Sigmoid colon (tissue), 7 donors: ENCODE measurements around the gene RPGRIP1L. TPM values are rescaled to one million over a fixed set of nuclear protein-coding genes. Genes with fewer than 3 reads are reported as not detected.

Source experiments
- DNase-seq: peaks from one replicate; pipeline ENCODE4 v3.0.0-alpha.2; 2019
- H3K27ac ChIP-seq, 4 donors: fragments of 200-600 bp; sonication (generic); one replicate each; pipeline ENCODE4 v1.5.1; 2016 to 2019; ENCODE audit warnings: mild to moderate bottlenecking in 1 of 4
- H3K27me3 ChIP-seq, 3 donors: fragments of 200-600 bp; sonication (generic); one replicate each; pipeline ENCODE4 v1.5.1; 2019; ENCODE audit warnings: mild to moderate bottlenecking in 1 of 3
- H3K36me3 ChIP-seq, 4 donors: fragments of 200-600 bp; sonication (generic); one replicate each; pipeline ENCODE4 v1.5.1; 2016 to 2019
- H3K4me1 ChIP-seq, 4 donors: fragments of 200-600 bp; sonication (generic); one replicate each; pipeline ENCODE4 v1.5.1; 2017 to 2019
- H3K4me3 ChIP-seq, 4 donors: fragments of 200-600 bp; sonication (generic); one replicate each; pipeline ENCODE4 v1.5.1; 2017 to 2019; ENCODE audit warnings: mild to moderate bottlenecking in 2 of 4, moderate library complexity in 1 of 4
- H3K9me3 ChIP-seq, 4 donors: fragments of 200-600 bp in 3 of 4; sonication (generic) in 3 of 4; one replicate each; pipeline versions ENCODE4 v1.5.1 to v1.6.1; 2013 to 2019
- CTCF ChIP-seq, 4 experiments: fragments of 450-650 bp in 3 of 4; fragments of 200-600 bp in 1 of 4; IDR thresholded peaks; one replicate each; pipeline ENCODE4 v1.5.1; 2016 to 2019; ENCODE audit warnings: antibody characterized with exemption in 4 of 4, mild to moderate bottlenecking in 3 of 4, moderate library complexity in 2 of 4
- EP300 ChIP-seq, 4 donors: sonication (generic); formaldehyde crosslinking; IDR thresholded peaks; one replicate each; pipeline ENCODE4 v1.6.1; 2017; ENCODE audit warnings: antibody characterized with exemption in 4 of 4
- POLR2A ChIP-seq, 2 donors: fragments of 450-650 bp; IDR thresholded peaks; one replicate each; pipeline ENCODE4 v1.6.1; 2016; ENCODE audit warnings: antibody characterized with exemption in 2 of 2, mild to moderate bottlenecking in 2 of 2, moderate library complexity in 2 of 2
- POLR2AphosphoS5 ChIP-seq, 4 donors: sonication (generic); formaldehyde crosslinking; IDR thresholded peaks; one replicate each; pipeline ENCODE4 v1.6.1; 2017; ENCODE audit warnings: antibody characterized with exemption in 4 of 4
- WGBS, 2 donors: extraction: QIAGEN DNeasy Blood & Tissue Kit; methylation state at CpG; one replicate each; pipeline ENCODE4 v1.1.7; 2013; 5-methylcytosine and 5-hydroxymethylcytosine counted together
- intact Hi-C: fragments of 100-400 bp; cut with DNase I; formaldehyde crosslinking; loops from one replicate; pipeline ENCODE4 v1.15.1; 2023
- polyA plus RNA-seq, 3 donors: library from polyadenylated mRNA; stranded (reverse); fragments of 200-250 nt; gene quantifications; one replicate each; pipeline ENCODE4 v1.2.3, GENCODE V29; 2013
- total RNA-seq, 4 donors: library from RNA; depleted of rRNA; stranded (reverse); fragments of >200 nt; gene quantifications; one replicate each; pipeline ENCODE4 v1.1.0, GENCODE V29; 2016
- donor health status: healthy with polysubstance abuse.
- donor health status: Bipolar disorder and iron deficiency.
- donor health status: healthy.

RPGRIP1L gene
- total and polyA plus RNA-seq, 7 donors = 0.46 to 5.8 (median 3.6) TPM

GRCh38 chr16:53629607-53630312 is 73.9 kb downstream of the RPGRIP1L start:
- H3K4me3 ChIP-seq = no peak overlapping the region
- 32 to 66% methylated on average over 6 of the region's 6 CpGs for WGBS, 2 donors
- no peaks in the 10 kb centered on the region for H3K27me3 ChIP-seq
- no peaks in the 10 kb centered on the region for H3K36me3 ChIP-seq
- H3K4me1 ChIP-seq = peaks cover 0 to 12% (median 4%) of the 10 kb centered on the region in 4 donors
- H3K27ac ChIP-seq = no peak overlapping the region
- intact Hi-C loops = no loop called here
- DNase-seq = no peak
- H3K9me3 ChIP-seq = no peaks in the 10 kb centered on the region
- no peak for TF ChIP-seq EP300 (IDR thresholded peaks at IDR 0.05)
- TF ChIP-seq POLR2AphosphoS5 (IDR thresholded peaks at IDR 0.05) = no peak
- TF ChIP-seq CTCF (IDR thresholded peaks at IDR 0.05) = no peak
- no peak for TF ChIP-seq POLR2A (IDR thresholded peaks at IDR 0.05)

GRCh38 chr16:53629151-53629550 is 74.5 kb downstream of the RPGRIP1L start:
- Histone ChIP-seq H3K36me3 (no peaks in the 10 kb centered on the region), H3K4me3 (no peak overlapping the region), H3K27me3 (no peaks in the 10 kb centered on the region), H3K27ac (no peak overlapping the region), H3K4me1 (peaks cover 0 to 12% (median 4%) of the 10 kb centered on the region in 4 donors), H3K9me3 (no peaks in the 10 kb centered on the region)
- 72 to 81% methylated on average over 2 of the region's 2 CpGs for WGBS, 2 donors
- TF ChIP-seq POLR2A (IDR thresholded peaks at IDR 0.05) (no peak), CTCF (IDR thresholded peaks at IDR 0.05) (no peak), EP300 (IDR thresholded peaks at IDR 0.05) (no peak), POLR2AphosphoS5 (IDR thresholded peaks at IDR 0.05) (no peak)
- intact Hi-C loops = no loop called here
- DNase-seq = no peak

GRCh38 chr16:53626811-53627210 is 76.8 kb downstream of the RPGRIP1L start:
- Histone ChIP-seq H3K9me3 (no peaks in the 10 kb centered on the region), H3K36me3 (no peaks in the 10 kb centered on the region), H3K27ac (no peak overlapping the region), H3K4me3 (no peak overlapping the region), H3K27me3 (no peaks in the 10 kb centered on the region), H3K4me1 (peaks cover 0 to 9% (median 3%) of the 10 kb centered on the region in 4 donors)
- no peak for DNase-seq
- intact Hi-C loops = no loop called here
- 61 to 78% methylated on average over 2 of the region's 2 CpGs for WGBS, 2 donors
- TF ChIP-seq POLR2AphosphoS5 (IDR thresholded peaks at IDR 0.05) (no peak), POLR2A (IDR thresholded peaks at IDR 0.05) (no peak), EP300 (IDR thresholded peaks at IDR 0.05) (no peak), CTCF (IDR thresholded peaks at IDR 0.05) (no peak)

- intact Hi-C loops = no loop called here
- no peaks in the 10 kb centered on the region for H3K9me3 ChIP-seq
- no peak overlapping the region for H3K4me3 ChIP-seq
- DNase-seq = no peak
- H3K4me1 ChIP-seq = peaks cover 0 to 9% (median 3%) of the 10 kb centered on the region in 4 donors
- 85 to 91% methylated on average over 4 of the region's 4 CpGs for WGBS, 2 donors
- no peaks in the 10 kb centered on the region for H3K36me3 ChIP-seq
- no peak overlapping the region for H3K27ac ChIP-seq
- no peaks in the 10 kb centered on the region for H3K27me3 ChIP-seq
- TF ChIP-seq POLR2A (IDR thresholded peaks at IDR 0.05) (no peak), CTCF (IDR thresholded peaks at IDR 0.05) (no peak), POLR2AphosphoS5 (IDR thresholded peaks at IDR 0.05) (no peak), EP300 (IDR thresholded peaks at IDR 0.05) (no peak)
These were observed 77.5 kb downstream of the RPGRIP1L start for GRCh38 chr16:53626161-53626560.

GRCh38 chr16:53625221-53625620 is 78.4 kb downstream of the RPGRIP1L start:
- 97 to 98% methylated on average over 27 to 29 of the region's 29 CpGs for WGBS, 2 donors
- no peaks in the 10 kb centered on the region for H3K27me3 ChIP-seq
- H3K4me3 ChIP-seq = no peak overlapping the region
- no peaks in the 10 kb centered on the region for H3K9me3 ChIP-seq
- intact Hi-C loops = no loop called here
- DNase-seq = no peak
- H3K36me3 ChIP-seq = no peaks in the 10 kb centered on the region
- H3K27ac ChIP-seq = no peak overlapping the region
- H3K4me1 ChIP-seq = peaks cover 0 to 9% (median 3%) of the 10 kb centered on the region in 4 donors
- TF ChIP-seq POLR2A (IDR thresholded peaks at IDR 0.05) (no peak), POLR2AphosphoS5 (IDR thresholded peaks at IDR 0.05) (no peak), EP300 (IDR thresholded peaks at IDR 0.05) (no peak), CTCF (IDR thresholded peaks at IDR 0.05) (no peak)
